OCI-M2 (cell line): Measurements from ENCODE around the gene TRPV6.

ENCODE experiments used
- DNase-seq: peaks from one replicate; lab custom pipeline; 2025; ENCODE audit not compliant: unreplicated experiment; lab: John Stamatoyannopoulos, UW

The TRPV6 gene

GRCh38 chr7:142886866-142887265 lies 1.3 kb upstream of the TRPV6 start:
- no peak for DNase-seq

GRCh38 chr7:142884286-142884640 lies 1.3 kb downstream of the TRPV6 start:
- DNase-seq, result no peak

- DNase-seq, result no peak
Observed at GRCh38 chr7:142883571-142884285, 1.8 kb downstream of the TRPV6 start.

DNA sequence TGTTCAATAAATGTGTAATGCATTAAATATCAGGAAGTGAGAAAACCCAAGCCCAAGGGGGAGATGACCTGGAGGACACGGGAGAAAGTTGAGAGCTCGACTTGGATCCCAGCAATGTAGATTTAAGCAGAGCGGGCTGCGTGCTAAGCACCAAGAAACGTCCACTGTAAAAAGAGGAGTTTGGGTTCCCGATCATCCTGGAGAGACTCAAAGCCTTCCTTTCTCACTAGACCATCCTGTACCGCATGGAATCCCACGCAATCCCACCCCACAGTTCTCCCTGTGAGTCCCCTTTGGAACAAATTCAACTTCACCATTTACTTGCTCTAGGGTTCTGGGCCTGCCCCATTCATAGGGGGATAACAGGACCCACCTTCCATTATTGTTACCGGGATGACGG lies 2.4 kb downstream of the TRPV6 start:
- no peak for DNase-seq

GRCh38 chr7:142882338-142882678 lies 3.2 kb downstream of the TRPV6 start:
- no peak for DNase-seq

DNA sequence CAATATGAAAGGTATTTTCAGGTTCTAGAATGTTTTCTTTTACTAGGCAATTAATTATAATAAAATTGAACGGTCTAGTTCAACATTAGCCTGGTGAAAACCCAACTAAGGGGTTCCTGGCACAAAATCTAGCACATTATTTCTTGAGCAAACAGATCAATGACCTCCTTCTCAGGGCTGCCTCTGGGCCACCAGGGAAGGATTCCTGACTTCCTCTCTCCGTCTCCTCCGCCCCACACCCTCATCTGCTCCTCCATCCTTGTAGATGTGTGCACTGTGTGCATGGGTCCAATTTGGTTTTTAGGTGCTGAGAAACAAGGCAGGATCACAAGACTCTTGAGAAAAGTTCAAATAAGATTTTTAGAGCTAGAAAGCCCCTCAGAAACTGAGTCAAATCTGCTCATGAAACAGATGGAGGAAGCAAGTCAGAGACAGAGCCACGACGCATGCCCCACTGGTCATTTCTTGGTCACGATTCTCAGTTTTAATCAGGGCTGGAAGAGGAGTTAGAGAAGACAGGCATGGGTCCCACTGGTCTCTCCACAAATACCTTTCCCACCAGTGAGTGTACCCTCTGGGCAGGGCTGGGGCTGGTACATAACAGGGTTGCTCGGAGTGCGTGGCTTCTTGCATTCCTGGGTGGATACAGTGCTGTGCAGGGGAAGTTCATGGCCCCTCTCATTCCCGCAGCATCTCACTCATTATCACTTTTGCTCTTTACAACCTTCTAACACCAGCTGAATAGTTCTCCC lies 3.8 kb downstream of the TRPV6 start:
- no peak for DNase-seq

DNA sequence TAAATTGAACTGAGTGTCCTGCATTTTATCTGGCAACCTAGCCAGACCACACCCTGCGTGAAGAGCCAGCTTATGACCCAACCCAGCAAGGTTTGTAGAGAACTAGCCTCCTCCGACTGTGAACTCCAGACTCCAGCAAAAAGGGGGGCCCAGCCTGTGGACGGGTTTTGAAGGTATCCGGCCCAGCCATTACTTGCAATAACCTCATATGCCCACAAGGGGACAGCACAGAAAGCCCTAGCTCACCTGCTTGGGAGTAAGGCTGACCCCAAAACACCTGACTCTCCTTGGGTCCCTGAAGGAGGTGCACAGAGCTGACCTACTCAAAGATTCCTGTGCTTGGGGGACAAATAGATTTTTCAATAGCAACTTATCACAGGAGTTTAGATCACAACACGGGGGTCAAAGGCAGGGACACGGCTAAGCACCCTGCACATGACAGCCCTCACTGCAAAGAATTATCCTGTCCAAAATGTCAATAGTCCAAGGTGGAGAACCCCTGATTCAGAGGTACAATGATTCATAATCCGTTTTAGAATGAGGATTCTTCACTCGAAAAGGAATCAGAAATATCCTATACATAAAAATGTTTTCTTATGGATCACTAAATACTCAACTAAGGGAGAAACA lies 4.6 kb downstream of the TRPV6 start:
- no peak for DNase-seq

DNA sequence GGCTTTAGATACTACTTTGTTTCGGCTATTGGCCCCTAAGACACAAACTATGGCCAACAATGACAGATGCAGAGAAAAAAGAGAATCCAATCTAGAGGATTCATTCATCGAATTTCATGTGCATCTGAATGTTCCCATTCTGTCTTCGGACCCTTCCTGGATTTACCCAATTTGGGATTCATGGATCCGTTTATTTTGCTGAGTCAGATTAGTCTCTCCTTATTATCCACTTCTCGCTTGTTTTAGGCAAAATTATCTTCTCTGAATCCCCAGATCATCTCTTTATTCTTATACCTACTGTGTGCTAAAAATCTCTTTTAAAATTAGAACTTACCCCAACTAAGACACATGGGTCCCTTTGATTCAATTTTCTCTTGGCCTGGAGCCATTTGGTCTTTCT lies 6.5 kb downstream of the TRPV6 start:
- DNase-seq, result no peak

DNA sequence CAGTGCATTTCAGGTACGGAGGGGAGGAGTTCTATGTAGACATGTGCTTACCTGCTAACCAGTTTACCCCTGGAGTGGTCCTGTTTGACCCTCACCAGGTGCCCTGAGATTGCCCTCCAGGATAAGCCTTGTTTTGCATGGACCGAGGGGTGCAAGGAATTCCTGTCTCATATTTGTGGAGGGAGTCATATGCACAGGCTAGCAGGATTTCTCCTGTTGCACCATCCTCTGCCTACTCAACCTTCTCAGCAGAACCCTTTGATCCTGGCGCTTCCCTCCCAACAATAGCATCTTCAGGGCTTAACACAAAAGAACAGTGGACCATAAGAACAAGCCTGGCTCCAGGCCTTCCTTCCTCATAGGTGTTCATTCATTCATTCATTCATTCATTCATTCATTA lies 7.2 kb downstream of the TRPV6 start:
- DNase-seq, result no peak

DNA sequence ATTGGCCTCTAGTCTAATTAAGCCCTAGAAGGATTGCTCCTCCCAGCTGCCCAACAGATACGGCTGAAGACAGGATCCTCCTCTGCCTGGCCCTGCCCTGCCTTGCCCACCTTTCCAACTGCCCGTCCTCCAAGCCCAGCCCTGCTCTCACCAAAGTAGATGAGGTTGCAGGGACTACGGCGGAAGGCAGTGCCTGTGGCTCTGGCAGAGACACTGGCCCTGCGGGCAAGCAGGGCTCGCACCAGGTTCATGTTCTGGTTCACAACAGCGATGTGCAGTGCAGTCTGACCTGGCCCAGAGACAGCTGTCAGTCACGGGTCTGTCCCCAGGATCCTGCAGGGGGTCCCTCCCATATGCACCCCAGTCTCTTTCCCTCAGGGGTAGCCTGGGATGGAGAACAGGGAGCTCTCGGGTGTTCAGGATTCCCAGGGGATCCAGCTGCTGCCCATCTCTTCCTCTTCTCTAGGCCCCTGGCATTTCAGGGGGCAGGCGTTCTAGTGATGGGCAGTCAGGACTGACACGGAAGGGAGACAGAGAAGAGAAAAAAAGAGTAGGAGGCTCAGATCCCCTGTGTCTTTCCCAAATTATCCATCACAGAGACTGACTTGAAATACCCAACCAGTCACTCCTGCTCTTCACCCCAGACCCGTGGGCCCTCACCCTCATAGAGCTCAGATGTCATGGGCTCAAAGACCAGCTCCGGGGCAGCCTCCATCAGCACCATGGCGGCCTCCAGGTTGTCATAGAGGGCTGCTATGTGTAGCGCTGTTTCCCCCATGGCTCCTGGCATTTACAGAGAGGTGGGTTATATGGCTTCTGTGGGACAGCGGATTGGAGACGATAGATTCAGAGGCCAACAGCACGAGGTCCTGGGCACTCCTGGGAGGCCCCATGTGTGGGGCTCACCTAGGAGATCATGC lies 8.3 kb downstream of the TRPV6 start:
- no peak for DNase-seq

- no peak for DNase-seq
Observed at GRCh38 chr7:142876236-142876960, 9.1 kb downstream of the TRPV6 start.

DNA sequence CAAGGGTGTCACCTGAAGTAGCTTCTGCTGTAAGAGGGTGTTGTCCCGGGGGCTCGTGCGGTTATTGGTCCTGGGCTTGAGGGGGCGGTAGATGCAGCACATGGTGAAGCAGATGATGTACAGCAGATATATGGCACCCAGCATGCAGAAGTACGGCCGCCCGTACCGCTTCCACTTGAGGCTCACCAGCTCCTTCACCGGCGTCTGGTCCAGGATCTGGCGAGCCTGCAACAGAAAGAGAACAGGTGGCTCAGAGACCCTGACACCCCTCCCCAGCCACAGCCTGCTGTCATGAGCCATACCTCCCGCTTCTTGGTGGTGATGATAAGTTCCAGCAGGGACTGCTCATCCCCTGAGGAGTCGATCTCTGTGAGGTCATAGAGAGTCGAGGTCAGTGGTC lies 10.1 kb downstream of the TRPV6 start:
- no peak for DNase-seq

DNA sequence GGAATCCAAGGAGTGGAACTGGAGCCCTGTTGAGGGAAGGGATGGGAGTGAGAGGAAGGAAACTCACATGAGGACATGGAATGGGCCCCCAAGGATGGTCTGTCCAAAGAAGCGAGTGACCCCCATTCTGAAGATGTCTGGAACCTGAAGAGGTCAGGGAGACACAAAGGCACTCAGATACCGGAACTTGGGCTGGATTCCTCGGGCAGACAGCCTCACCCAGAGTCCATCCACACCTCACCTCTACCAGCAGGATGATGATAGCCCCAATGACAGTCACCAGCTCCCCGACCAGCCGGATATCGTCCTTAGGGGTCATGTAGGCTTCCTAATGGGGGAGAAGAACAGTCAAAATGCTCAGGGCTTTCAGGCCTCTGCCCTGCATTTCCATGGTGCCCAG lies 10.7 kb downstream of the TRPV6 start:
- no peak for DNase-seq

- no peak for DNase-seq
Observed at GRCh38 chr7:142874409-142874808, 11.1 kb downstream of the TRPV6 start.

DNA sequence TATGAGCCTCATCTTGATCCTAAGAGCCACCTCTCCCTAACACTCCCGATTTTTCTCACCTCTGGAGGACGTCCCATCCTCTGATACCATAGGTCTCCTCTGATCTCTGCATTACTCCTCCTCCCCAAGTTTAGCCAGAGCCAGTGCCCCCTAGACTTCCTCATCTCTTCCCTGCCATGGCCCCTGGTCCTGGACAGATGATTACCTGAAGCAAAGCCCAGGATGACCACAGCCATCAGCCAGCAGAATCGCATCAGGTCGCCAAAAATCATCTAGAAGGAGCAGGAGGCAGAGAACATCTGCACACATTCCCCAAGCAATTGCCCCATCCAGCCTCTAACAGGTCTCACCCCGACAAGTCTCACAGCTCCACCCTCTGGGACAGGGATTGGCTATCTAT lies 11.7 kb downstream of the TRPV6 start:
- no peak for DNase-seq

DNA sequence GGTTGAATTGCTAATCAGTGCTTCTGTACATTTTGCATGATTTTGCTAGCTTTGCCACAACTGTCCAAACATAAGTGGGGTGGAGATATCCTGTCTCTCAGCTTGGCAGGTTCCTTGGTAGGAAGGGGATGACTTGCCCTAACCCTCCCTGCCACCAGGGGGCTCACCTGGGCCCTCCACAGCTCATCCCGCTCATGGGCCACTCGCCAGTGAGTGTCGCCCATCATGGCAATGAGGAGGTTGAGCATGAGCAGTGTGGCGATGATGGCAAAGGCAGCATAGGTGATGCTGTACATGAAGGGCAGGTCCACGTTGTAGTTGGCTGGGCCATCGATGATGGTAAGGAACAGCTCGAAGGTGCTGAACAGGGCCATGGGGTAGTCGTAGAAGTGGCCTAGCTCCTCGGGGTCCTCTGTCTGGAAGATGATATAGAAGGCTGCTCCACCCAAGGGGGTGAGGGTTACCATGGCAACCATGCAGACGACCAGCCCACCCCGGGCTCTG lies 12.2 kb downstream of the TRPV6 start:
- no peak for DNase-seq

DNA sequence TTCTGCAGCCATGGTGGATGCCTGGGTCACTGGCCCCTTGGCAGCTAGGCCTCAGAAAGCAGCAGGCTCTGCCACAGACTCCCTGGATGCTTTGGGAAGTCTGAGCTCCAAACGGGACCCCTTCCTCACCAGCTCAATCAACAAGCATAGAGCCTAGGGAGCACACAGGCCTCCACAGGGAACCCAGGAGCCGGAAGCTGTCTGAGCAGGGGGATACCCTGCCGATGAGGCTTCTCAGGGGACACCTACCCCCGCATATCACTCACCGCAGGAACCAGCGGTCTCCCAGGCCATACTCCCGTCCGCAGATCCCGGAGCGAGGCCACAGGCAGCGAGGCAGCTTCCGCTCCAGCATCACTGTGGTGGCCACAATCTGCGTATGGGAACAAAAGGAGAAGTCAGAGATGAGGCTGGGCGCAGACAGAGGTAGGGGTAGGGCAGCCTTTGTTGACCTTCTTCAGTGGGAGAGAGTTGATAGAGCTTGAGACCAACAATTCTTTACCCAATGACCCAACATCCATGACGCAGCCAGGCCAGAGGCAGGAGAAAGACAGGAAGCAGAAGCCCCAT lies 13.4 kb downstream of the TRPV6 start:
- DNase-seq, result no peak

- no peak for DNase-seq
Observed at GRCh38 chr7:142871260-142872105, 14.1 kb downstream of the TRPV6 start.

DNA sequence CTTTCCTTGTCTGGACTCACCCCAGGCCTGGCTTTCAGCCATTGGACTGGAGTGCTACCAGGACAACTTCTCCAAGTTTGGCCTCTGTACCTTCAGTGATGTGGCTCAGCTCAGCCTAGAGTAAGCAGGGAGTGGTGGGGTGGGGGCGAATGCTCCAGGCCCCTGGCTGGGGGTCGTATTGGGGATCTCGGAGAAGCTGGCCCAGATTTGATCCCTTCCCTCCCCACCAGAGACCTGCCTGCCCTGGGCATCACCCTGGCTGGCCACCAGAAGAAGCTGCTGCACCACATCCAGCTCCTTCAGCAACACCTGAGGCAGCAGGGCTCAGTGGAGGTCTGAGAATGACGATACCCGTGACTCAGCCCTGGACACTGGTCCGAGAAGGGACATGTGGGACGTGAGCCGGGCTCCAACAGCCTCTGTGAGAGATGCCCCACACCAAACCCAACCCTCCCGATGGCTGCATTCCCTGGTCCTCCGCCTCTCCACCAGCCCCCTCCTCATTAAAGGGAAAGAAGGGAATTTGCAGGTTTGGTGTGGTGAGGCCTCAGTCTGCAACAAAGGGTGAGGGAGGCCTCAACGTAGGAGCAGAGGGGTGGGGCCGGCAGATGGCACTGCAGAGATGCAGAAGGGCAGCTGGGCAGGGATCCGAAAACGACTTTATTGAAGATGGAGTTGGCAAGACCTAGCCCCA lies 14.8 kb downstream of the TRPV6 start:
- no peak for DNase-seq
